Thyroid gland (tissue), 4 donors: ENCODE measurements around the gene FBXO31. TPM values are rescaled to one million over a fixed set of nuclear protein-coding genes. Genes with fewer than 3 reads are reported as not detected.

Experiments
- DNase-seq, 2 donors: peaks; one replicate each; pipeline ENCODE4 v3.0.0-alpha.2; 2019
- H3K27ac ChIP-seq, 3 donors: fragments of 200-600 bp; sonication (generic); 1 replicate in 2 of 3; 2 replicates in 1 of 3; pipeline ENCODE4 v1.5.1; 2016 to 2019; ENCODE audit warnings: mild to moderate bottlenecking in 1 of 3, moderate library complexity in 1 of 3
- H3K27me3 ChIP-seq: fragments of 200-600 bp; sonication (generic); one replicate; pipeline ENCODE4 v1.5.1; 2019
- H3K36me3 ChIP-seq, 2 donors: fragments of 200-600 bp; sonication (generic); one replicate each; pipeline ENCODE4 v1.5.1; 2016 to 2019
- H3K4me1 ChIP-seq, 2 donors: fragments of 200-600 bp; sonication (generic); one replicate each; pipeline ENCODE4 v1.5.1; 2017 to 2019
- H3K4me3 ChIP-seq, 3 donors: fragments of 200-600 bp; sonication (generic); replicated peaks in 1 of 3; 1 replicate in 2 of 3; 2 replicates in 1 of 3; pipeline ENCODE4 v1.5.1; 2016; ENCODE audit warnings: mild to moderate bottlenecking in 1 of 3
- H3K9me3 ChIP-seq: fragments of 200-600 bp; sonication (generic); one replicate; pipeline ENCODE4 v1.5.1; 2017
- POLR2A ChIP-seq, 2 donors: fragments of 450-650 bp; IDR thresholded peaks; one replicate each; pipeline ENCODE4 v1.6.1; 2017; ENCODE audit warnings: antibody characterized with exemption in 2 of 2, mild to moderate bottlenecking in 2 of 2, moderate library complexity in 1 of 2
- WGBS, 2 donors: methylation state at CpG; one replicate each; pipeline ENCODE4 v1.1.5; 2017; 5-methylcytosine and 5-hydroxymethylcytosine counted together
- intact Hi-C: fragments of 100-400 bp; cut with DNase I; formaldehyde crosslinking; loops from one replicate; pipeline ENCODE4 v1.15.1; 2023
- total RNA-seq, 4 donors: library from RNA; depleted of rRNA; stranded (reverse); fragments of >200 nt; gene quantifications; one replicate each; pipeline ENCODE4 v1.2.3, GENCODE V29; 2016
- TF ChIP-seq, protein P1 (sequence below), 6 experiments: fragments of 200-600 bp in 3 of 6; fragments of 450-650 bp in 3 of 6; sonication (generic) in 3 of 6; IDR thresholded peaks; one replicate each; pipeline ENCODE4 v1.5.1; 2016 to 2019; ENCODE audit warnings: antibody characterized with exemption in 6 of 6, mild to moderate bottlenecking in 2 of 6, inconsistent platforms in 1 of 6, moderate library complexity in 1 of 6

FBXO31 gene
- total RNA-seq, 4 donors from 2014 or later: 23.8 to 62.5 (median 54.9) TPM

DNA sequence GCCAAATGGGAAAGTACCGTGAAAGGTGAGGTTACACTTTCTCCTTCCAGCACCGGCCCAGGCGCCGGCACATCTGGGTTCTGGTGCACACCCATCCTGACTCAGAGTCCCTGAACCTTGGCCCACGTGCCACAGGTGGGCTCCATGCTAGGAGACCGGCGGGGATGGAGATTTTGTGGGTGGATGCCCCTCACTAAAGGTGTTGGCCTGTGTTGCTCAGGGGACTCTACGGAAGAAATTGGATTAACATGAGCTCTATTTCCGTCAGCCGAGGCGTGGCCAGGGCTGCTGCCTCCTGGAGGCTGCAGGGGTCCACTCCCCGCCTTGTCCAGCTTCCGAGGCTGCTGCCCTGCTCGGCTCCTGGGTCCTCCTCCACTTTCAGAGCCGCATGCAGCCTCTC is 30.8 kb downstream of the FBXO31 start:
- no peak for DNase-seq
- intact Hi-C loops: no loop called here
- peaks cover 0 to 1% of the 10 kb centered on the region in 2 donors for H3K36me3 ChIP-seq
- H3K4me3 ChIP-seq: no peak overlapping the region
- H3K9me3 ChIP-seq: no peaks in the 10 kb centered on the region
- 94 to 96% methylated on average over 12 to 15 of the region's 15 CpGs for WGBS, 2 donors
- no peak overlapping the region for H3K27ac ChIP-seq
- H3K4me1 ChIP-seq: peaks cover 0 to 12% of the 10 kb centered on the region in 2 donors
- H3K27me3 ChIP-seq: no peaks in the 10 kb centered on the region
- TF ChIP-seq, protein P1, sequence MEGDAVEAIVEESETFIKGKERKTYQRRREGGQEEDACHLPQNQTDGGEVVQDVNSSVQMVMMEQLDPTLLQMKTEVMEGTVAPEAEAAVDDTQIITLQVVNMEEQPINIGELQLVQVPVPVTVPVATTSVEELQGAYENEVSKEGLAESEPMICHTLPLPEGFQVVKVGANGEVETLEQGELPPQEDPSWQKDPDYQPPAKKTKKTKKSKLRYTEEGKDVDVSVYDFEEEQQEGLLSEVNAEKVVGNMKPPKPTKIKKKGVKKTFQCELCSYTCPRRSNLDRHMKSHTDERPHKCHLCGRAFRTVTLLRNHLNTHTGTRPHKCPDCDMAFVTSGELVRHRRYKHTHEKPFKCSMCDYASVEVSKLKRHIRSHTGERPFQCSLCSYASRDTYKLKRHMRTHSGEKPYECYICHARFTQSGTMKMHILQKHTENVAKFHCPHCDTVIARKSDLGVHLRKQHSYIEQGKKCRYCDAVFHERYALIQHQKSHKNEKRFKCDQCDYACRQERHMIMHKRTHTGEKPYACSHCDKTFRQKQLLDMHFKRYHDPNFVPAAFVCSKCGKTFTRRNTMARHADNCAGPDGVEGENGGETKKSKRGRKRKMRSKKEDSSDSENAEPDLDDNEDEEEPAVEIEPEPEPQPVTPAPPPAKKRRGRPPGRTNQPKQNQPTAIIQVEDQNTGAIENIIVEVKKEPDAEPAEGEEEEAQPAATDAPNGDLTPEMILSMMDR (IDR thresholded peaks at IDR 0.05): no peak
- TF ChIP-seq POLR2A (IDR thresholded peaks at IDR 0.05): no peak

DNA sequence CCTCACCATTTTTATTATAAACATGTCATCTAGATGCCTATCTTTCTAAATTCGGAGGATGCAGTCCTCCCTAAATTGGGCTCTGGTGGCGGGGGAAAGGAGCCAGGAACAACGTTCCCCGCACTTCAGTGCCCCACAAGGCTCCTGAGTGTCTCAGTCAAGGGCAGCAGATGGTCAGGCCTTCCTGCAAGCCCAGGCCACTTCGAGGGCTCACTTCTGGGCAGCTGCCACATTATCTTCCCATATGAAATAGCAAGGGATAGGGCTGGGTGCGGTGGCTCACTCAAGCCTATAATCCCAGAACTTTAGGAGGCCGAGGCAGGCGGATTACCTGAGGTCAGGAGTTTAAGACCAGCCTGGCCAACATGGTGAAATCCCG is 32.3 kb downstream of the FBXO31 start:
- TF ChIP-seq, protein P1 (IDR thresholded peaks at IDR 0.05): no peak
- no peak for TF ChIP-seq POLR2A (IDR thresholded peaks at IDR 0.05)
- Histone ChIP-seq H3K4me1 (peaks cover 0 to 18% of the 10 kb centered on the region in 2 donors), H3K27me3 (no peaks in the 10 kb centered on the region), H3K27ac (no peak overlapping the region), H3K9me3 (no peaks in the 10 kb centered on the region), H3K36me3 (peaks cover 0 to 7% of the 10 kb centered on the region in 2 donors), H3K4me3 (no peak overlapping the region)
- intact Hi-C loops: no loop called here
- no peak for DNase-seq
- 67 to 79% methylated on average over 8 to 9 of the region's 9 CpGs for WGBS, 2 donors

DNA sequence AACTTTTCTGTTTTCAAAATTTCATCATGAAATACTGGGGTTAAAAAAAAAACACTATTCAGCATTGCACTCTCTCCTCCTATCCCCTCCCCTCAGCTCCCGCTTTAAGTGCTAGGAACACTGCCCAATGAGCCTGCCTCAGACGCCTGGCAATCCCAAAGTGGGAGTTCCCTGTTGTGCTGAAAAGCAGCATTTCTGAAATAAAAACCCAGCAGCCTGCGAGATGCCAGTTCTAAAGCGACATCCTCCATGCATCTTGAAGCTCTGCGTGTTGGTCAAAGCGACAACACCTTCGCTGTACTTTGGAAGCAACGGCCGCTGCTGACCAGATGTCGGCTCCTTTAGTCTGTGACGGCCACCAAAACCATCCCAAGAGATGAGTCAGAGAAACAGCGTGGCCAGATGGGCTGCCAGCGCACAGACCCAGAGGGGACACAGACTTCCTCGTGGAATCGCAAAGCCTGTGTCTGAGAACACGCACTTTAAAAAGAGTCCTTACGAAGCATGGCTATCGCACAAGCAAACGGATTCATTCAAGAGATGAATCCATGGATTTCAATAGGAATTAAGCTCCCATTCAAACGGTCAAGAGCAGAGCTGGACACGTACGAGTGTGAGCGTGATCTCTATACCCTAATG is 32.8 kb downstream of the FBXO31 start:
- 72 to 74% methylated on average over 23 of the region's 23 CpGs for WGBS, 2 donors
- H3K4me1 ChIP-seq: peaks cover 4 to 23% of the 10 kb centered on the region in 2 donors
- H3K27me3 ChIP-seq: no peaks in the 10 kb centered on the region
- H3K27ac ChIP-seq: no peak overlapping the region
- no peaks in the 10 kb centered on the region for H3K9me3 ChIP-seq
- TF ChIP-seq POLR2A (IDR thresholded peaks at IDR 0.05): no peak
- TF ChIP-seq, protein P1 (IDR thresholded peaks at IDR 0.05): no peak
- intact Hi-C loops: no loop called here
- no peak for DNase-seq
- H3K36me3 ChIP-seq: peaks cover 0 to 7% of the 10 kb centered on the region in 2 donors
- no peak overlapping the region for H3K4me3 ChIP-seq

DNA sequence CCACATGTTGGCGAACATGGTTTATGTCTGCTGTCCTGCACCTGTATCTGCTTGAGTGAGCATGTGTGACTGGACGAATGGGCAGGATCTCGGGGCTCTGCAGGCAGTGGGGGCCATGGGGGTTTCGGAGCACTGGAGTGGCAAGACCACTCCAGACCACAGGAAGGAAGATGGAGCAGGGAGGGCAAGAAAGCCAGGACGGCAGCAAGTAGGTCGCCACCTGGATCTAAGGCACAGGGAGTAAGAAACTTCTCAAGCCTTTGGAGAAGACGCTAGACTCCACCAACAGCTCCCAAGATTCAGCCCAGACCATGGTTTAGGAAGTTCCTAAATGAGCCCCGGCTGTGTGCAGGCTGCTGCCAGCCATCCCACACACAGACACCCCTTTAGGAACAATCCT is 33.5 kb downstream of the FBXO31 start:
- H3K4me1 ChIP-seq: peaks cover 10 to 30% of the 10 kb centered on the region in 2 donors
- 53 to 62% methylated on average over 8 of the region's 8 CpGs for WGBS, 2 donors
- H3K9me3 ChIP-seq: no peaks in the 10 kb centered on the region
- DNase-seq: no peak
- no peak for TF ChIP-seq POLR2A (IDR thresholded peaks at IDR 0.05)
- TF ChIP-seq, protein P1 (IDR thresholded peaks at IDR 0.05): no peak
- H3K36me3 ChIP-seq: peaks cover 0 to 7% of the 10 kb centered on the region in 2 donors
- H3K4me3 ChIP-seq: no peak overlapping the region
- H3K27me3 ChIP-seq: no peaks in the 10 kb centered on the region
- intact Hi-C loops: no loop called here
- no peak overlapping the region for H3K27ac ChIP-seq

DNA sequence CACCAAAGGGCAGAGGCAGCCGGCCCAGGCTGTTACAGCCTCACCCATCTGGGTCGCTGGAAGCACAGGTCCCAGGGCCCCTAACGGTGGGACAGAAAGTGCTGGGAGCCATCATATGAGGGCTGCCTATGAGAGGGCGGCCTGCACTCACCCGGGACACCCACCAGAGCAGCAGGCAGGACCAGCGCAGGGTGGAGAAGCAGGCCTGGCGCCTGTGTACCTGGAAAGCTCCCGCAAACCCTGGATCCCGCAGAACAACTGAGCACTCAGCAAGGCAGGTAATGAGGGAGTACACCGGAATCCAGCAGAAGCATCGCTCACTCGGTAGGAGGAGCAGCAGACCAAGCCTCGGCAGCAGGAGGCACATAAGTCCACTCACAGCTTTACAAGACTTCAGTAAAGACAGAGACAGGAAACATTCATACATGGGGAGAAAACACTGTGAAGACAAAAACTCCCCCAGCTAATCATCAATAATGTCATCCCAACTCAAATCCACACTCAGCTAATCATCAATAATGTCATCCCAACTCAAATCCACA is 34.9 kb downstream of the FBXO31 start:
- Histone ChIP-seq H3K27ac (no peak overlapping the region), H3K27me3 (no peaks in the 10 kb centered on the region), H3K4me3 (no peak overlapping the region), H3K36me3 (peaks cover 0 to 7% of the 10 kb centered on the region in 2 donors), H3K9me3 (no peaks in the 10 kb centered on the region), H3K4me1 (peaks cover 14 to 39% of the 10 kb centered on the region in 2 donors)
- no peak for TF ChIP-seq POLR2A (IDR thresholded peaks at IDR 0.05)
- TF ChIP-seq, protein P1 (IDR thresholded peaks at IDR 0.05): no peak
- no peak for DNase-seq
- intact Hi-C loops: no loop called here
- 89 to 91% methylated on average over 8 to 13 of the region's 13 CpGs for WGBS, 2 donors
